Upper lobe of right lung (tissue), 1 donor: ENCODE measurements around the gene LRRC27. TPM values are rescaled to one million over a fixed set of nuclear protein-coding genes. Genes with fewer than 3 reads are reported as not detected.
"Not testable (repeated sequence)": the region's sequence is repeated elsewhere in the genome, so short reads cannot be mapped to it uniquely, and the experiment has no call there.

ENCODE experiments used
- ATAC-seq: fragments of 200-7000 bp; cut with Tn5 transposase; one replicate; pipeline ENCODE4 v1.9.1; 2020; ENCODE audit warnings: mild to moderate bottlenecking, moderate library complexity
- DNase-seq: peaks from one replicate; pipeline ENCODE4 v3.0.0-alpha.2; 2020
- H3K27ac ChIP-seq: fragments of 200-600 bp; one replicate; pipeline ENCODE4 v1.8.0; 2022
- H3K27me3 ChIP-seq: fragments of 200-600 bp; one replicate; pipeline ENCODE4 v1.8.0; 2022; ENCODE audit warnings: mild to moderate bottlenecking
- H3K36me3 ChIP-seq: fragments of 200-600 bp; one replicate; pipeline ENCODE4 v1.8.0; 2022
- H3K4me1 ChIP-seq: fragments of 200-600 bp; one replicate; pipeline ENCODE4 v1.8.0; 2022
- H3K4me3 ChIP-seq: fragments of 200-600 bp; one replicate; pipeline ENCODE4 v1.8.0; 2022; ENCODE audit warnings: mild to moderate bottlenecking
- H3K9me3 ChIP-seq: fragments of 200-600 bp; one replicate; pipeline ENCODE4 v1.8.0; 2022
- CTCF ChIP-seq: fragments of 200-600 bp; IDR thresholded peaks from one replicate; pipeline ENCODE4 v1.8.0; 2022; ENCODE audit warnings: antibody characterized with exemption
- intact Hi-C: fragments of 100-400 bp; cut with DNase I; formaldehyde crosslinking; loops from one replicate; pipeline ENCODE4 v1.11.0; 2022
- total RNA-seq: library from RNA; stranded (reverse); fragmentation: NEBNext Ultra II Directional; extraction: Animal tissue kit (Norgen Biotek cat#: 25700); gene quantifications from one replicate; pipeline ENCODE4 v1.2.1, GENCODE V29; 2021
- donor health status: DM: no; HTN: yes; CAD: no; lungs with severe emphysema.

LRRC27 gene
- total RNA-seq, 1 donor from 2014 or later, result 6.3 TPM

- Histone ChIP-seq H3K36me3 (no peaks in the 10 kb centered on the region), H3K4me3 (no peak overlapping the region), H3K4me1 (peaks cover 2% of the 10 kb centered on the region), H3K27ac (no peak overlapping the region), H3K27me3 (no peaks in the 10 kb centered on the region), H3K9me3 (no peaks in the 10 kb centered on the region)
- no peak for DNase-seq
- ATAC-seq, result no peak
- TF ChIP-seq CTCF, result no peak
- intact Hi-C loops, result no loop called here
Measured at GRCh38 chr10:132313865-132314264, 18.1 kb upstream of the LRRC27 start.

- H3K36me3 ChIP-seq, result no peaks in the 10 kb centered on the region
- DNase-seq, result no peak
- no peak overlapping the region for H3K4me3 ChIP-seq
- H3K9me3 ChIP-seq, result no peaks in the 10 kb centered on the region
- TF ChIP-seq CTCF, result no peak
- no peak for ATAC-seq
- intact Hi-C loops, result no loop called here
- H3K27me3 ChIP-seq, result no peaks in the 10 kb centered on the region
- no peak overlapping the region for H3K27ac ChIP-seq
- H3K4me1 ChIP-seq, result no peaks in the 10 kb centered on the region
Measured at GRCh38 chr10:132314336-132314735, 17.7 kb upstream of the LRRC27 start.

- H3K27me3 ChIP-seq, H3K27ac ChIP-seq, intact Hi-C loops, H3K4me3 ChIP-seq, H3K9me3 ChIP-seq, H3K36me3 ChIP-seq, ATAC-seq, DNase-seq, H3K4me1 ChIP-seq: not testable (repeated sequence)
Measured at GRCh38 chr10:132314881-132315280, 17.1 kb upstream of the LRRC27 start.

GRCh38 chr10:132316133-132316532, 15.9 kb upstream of the LRRC27 start:
- DNase-seq (no peak), ATAC-seq (no peak)
- Histone ChIP-seq H3K27me3 (no peaks in the 10 kb centered on the region), H3K9me3 (no peaks in the 10 kb centered on the region), H3K27ac (no peak overlapping the region), H3K4me1 (no peaks in the 10 kb centered on the region), H3K36me3 (no peaks in the 10 kb centered on the region), H3K4me3 (no peak overlapping the region)
- no peak for TF ChIP-seq CTCF
- intact Hi-C loops, result no loop called here

- H3K9me3 ChIP-seq, ATAC-seq, H3K4me1 ChIP-seq, intact Hi-C loops, DNase-seq, H3K27me3 ChIP-seq, H3K36me3 ChIP-seq, H3K27ac ChIP-seq, H3K4me3 ChIP-seq: not testable (repeated sequence)
Measured at GRCh38 chr10:132317477-132317876, 14.5 kb upstream of the LRRC27 start.

GRCh38 chr10:132319853-132320653, 11.9 kb upstream of the LRRC27 start:
- TF ChIP-seq CTCF, result no peak
- Histone ChIP-seq H3K9me3 (no peaks in the 10 kb centered on the region), H3K36me3 (no peaks in the 10 kb centered on the region), H3K27me3 (no peaks in the 10 kb centered on the region), H3K4me3 (no peak overlapping the region), H3K4me1 (no peaks in the 10 kb centered on the region), H3K27ac (no peak overlapping the region)
- ATAC-seq (peak; percentile 80), DNase-seq (peak; percentile 48)
- intact Hi-C loops, result no loop called here
